Thoracic aorta (tissue), 2 donors: ENCODE data around the gene VPS4A. TPM values are rescaled to one million over a fixed set of nuclear protein-coding genes. Genes with fewer than 3 reads are reported as not detected.

Source experiments
- ATAC-seq: fragments of 150-250 bp; one replicate; pipeline ENCODE4 v1.8.0; 2017; ENCODE audit warnings: low read depth; ENCODE audit not compliant: insufficient number of reproducible peaks, low FRiP score
- DNase-seq: peaks from one replicate; pipeline ENCODE4 v3.0.0-alpha.2; 2020; ENCODE audit warnings: low spot score
- H3K27ac ChIP-seq, 2 donors: fragments of 200-600 bp; sonication (generic); 1 replicate in 1 of 2; 2 replicates in 1 of 2; pipeline ENCODE4 v1.5.1; 2016; ENCODE audit warnings: mild to moderate bottlenecking in 2 of 2, moderate library complexity in 2 of 2
- H3K27me3 ChIP-seq: fragments of 200-600 bp; sonication (generic); replicated peaks from 2 replicates; pipeline ENCODE4 v1.6.0; 2016; ENCODE audit warnings: mild to moderate bottlenecking; ENCODE audit not compliant: insufficient read depth
- H3K36me3 ChIP-seq: fragments of 200-600 bp; sonication (generic); one replicate; pipeline ENCODE4 v1.5.1; 2016
- H3K4me1 ChIP-seq, 2 donors: fragments of 200-600 bp; sonication (generic); 1 replicate in 1 of 2; 2 replicates in 1 of 2; pipeline versions ENCODE4 v1.5.1 to v1.6.0; 2016; ENCODE audit warnings: low read depth in 2 of 2, mild to moderate bottlenecking in 1 of 2; ENCODE audit not compliant: control insufficient read depth in 1 of 2
- H3K4me3 ChIP-seq: fragments of 200-600 bp; sonication (generic); 2 replicates; pipeline ENCODE4 v1.5.1; 2016; ENCODE audit warnings: mild to moderate bottlenecking
- H3K9me3 ChIP-seq: fragments of 200-600 bp; sonication (generic); 2 replicates; pipeline ENCODE4 v1.5.1; 2016
- CTCF ChIP-seq: fragments of 200-600 bp; sonication (generic); IDR thresholded peaks from one replicate; pipeline ENCODE4 v1.5.1; 2019; ENCODE audit warnings: antibody characterized with exemption
- total RNA-seq, 2 donors: library from RNA; depleted of rRNA; stranded (reverse); fragments of >200 nt; gene quantifications; one replicate each; pipeline versions ENCODE4 v1.1.0 to v1.2.3, GENCODE V29; 2016

VPS4A gene
- total RNA-seq, 2 donors from 2014 or later = 26.3 to 38.5 TPM

- TF ChIP-seq CTCF = no peak
- Histone ChIP-seq H3K4me1 (peaks cover 8 to 44% of the 10 kb centered on the region in 2 donors), H3K9me3 (no peaks in the 10 kb centered on the region), H3K27ac (no peak overlapping the region), H3K27me3 (no peaks in the 10 kb centered on the region), H3K4me3 (no peak overlapping the region), H3K36me3 (peaks cover 33% of the 10 kb centered on the region)
- ATAC-seq (no peak), DNase-seq (no peak)
These were observed 16.6 kb downstream of the VPS4A start for GRCh38 chr16:69327585-69328310.

- ATAC-seq = no peak
- Histone ChIP-seq H3K9me3 (no peaks in the 10 kb centered on the region), H3K36me3 (peaks cover 25% of the 10 kb centered on the region), H3K4me1 (peaks cover 8 to 44% of the 10 kb centered on the region in 2 donors), H3K27me3 (no peaks in the 10 kb centered on the region), H3K4me3 (peak overlapping the region; percentile 94), H3K27ac (no peak overlapping the region)
- DNase-seq = no peak
- TF ChIP-seq CTCF = no peak
These were observed 17.7 kb downstream of the VPS4A start for GRCh38 chr16:69328854-69329316.

GRCh38 chr16:69329369-69330285 lies 18.5 kb downstream of the VPS4A start:
- H3K9me3 ChIP-seq = no peaks in the 10 kb centered on the region
- peaks cover 25% of the 10 kb centered on the region for H3K36me3 ChIP-seq
- no peaks in the 10 kb centered on the region for H3K27me3 ChIP-seq
- H3K4me3 ChIP-seq = peak overlapping the region; percentile 94
- TF ChIP-seq CTCF = no peak
- H3K27ac ChIP-seq = peak overlapping the region; percentile 22 to 96
- no peak for ATAC-seq
- peaks cover 8 to 39% of the 10 kb centered on the region in 2 donors for H3K4me1 ChIP-seq
- no peak for DNase-seq

- Histone ChIP-seq H3K9me3 (no peaks in the 10 kb centered on the region), H3K27ac (peak within 1 kb of the TSS; percentile 74 to 96), H3K36me3 (peaks cover 27% of the 10 kb centered on the region), H3K4me1 (peaks cover 8 to 39% of the 10 kb centered on the region in 2 donors), H3K27me3 (no peaks in the 10 kb centered on the region), H3K4me3 (peak within 1 kb of the TSS; percentile 94)
- DNase-seq = peak; percentile 78
- peak; percentile 87 for ATAC-seq
- TF ChIP-seq CTCF = no peak
These were observed 19.3 kb downstream of the VPS4A start, which contains the start of gene PDF for GRCh38 chr16:69330286-69331109. Gene PDF, minus strand, starts transcription at chr16:69330588. Its CDS starts 18 bp downstream, at chr16:69330570.
